ENCODE data around the gene SNRNP40. TPM values are rescaled to one million over a fixed set of nuclear protein-coding genes. Genes with fewer than 3 reads are reported as not detected.

Gene SNRNP40
- polyA plus RNA-seq, 3 donors: 25.6 to 56.4 (median 50.9) TPM

GRCh38 chr1:31230378-31230777 is 66.2 kb downstream of the SNRNP40 start:
- TF ChIP-seq CTCF (IDR thresholded peaks at IDR 0.05): no peak
- Histone ChIP-seq H4K20me1 (ENCODE audit: insufficient read depth, low read length) (no peaks in the 10 kb centered on the region), H3K27me3 (ENCODE audit: control insufficient read depth in 2 of 2, insufficient read depth in 2 of 2, low read length in 2 of 2) (peaks cover 0 to 10% of the 10 kb centered on the region in 2 donors), H3K4me1 (ENCODE audit: control insufficient read depth in 1 of 2, insufficient read depth in 2 of 2, low read length in 2 of 2) (no peaks in the 10 kb centered on the region), H3K4me2 (replicated peaks; ENCODE audit: extremely low read depth, low read length, poor library complexity, severe bottlenecking) (no peak overlapping the region), H3K79me2 (ENCODE audit: insufficient read depth, low read length) (no peaks in the 10 kb centered on the region), H3K4me3 (replicated peaks in 1 of 3; ENCODE audit: low read depth in 2 of 3, low read length in 3 of 3) (no peak overlapping the region), H3K36me3 (replicated peaks in 1 of 2; ENCODE audit: control insufficient read depth in 1 of 2, insufficient read depth in 2 of 2, low read length in 2 of 2) (no peaks in the 10 kb centered on the region), H3K9me3 (replicated peaks in 1 of 2; ENCODE audit: control insufficient read depth in 1 of 2, insufficient read depth in 1 of 2, low read length in 2 of 2) (no peaks in the 10 kb centered on the region), H2AFZ (ENCODE audit: insufficient read depth, low read depth, low read length, poor library complexity, severe bottlenecking) (no peak overlapping the region), H3K9ac (ENCODE audit: insufficient read depth, low read length, poor library complexity, severe bottlenecking) (no peak overlapping the region), H3K27ac (ENCODE audit: low read depth in 1 of 2, low read length in 2 of 2) (no peak overlapping the region)
- peaks cover 6 to 14% (median 6%) of the 10 kb centered on the region in 3 donors for H3K27me3 Mint-ChIP-seq (ENCODE audit: low read depth in 3 of 3)
- peaks cover 0 to 3% (median 0%) of the 10 kb centered on the region in 7 donors for H3K9me3 Mint-ChIP-seq
- no peak for DNase-seq
- intact Hi-C loops (cut with micrococcal nuclease): no loop called here
- WGBS (ENCODE audit: insufficient coverage): 76% methylated on average over 3 of the region's 3 CpGs
- no peak overlapping the region for H3K4me3 Mint-ChIP-seq
- no peaks in the 10 kb centered on the region for H3K36me3 Mint-ChIP-seq
- no peaks in the 10 kb centered on the region for H3K4me1 Mint-ChIP-seq
- H3K27ac Mint-ChIP-seq: no peak overlapping the region

DNA sequence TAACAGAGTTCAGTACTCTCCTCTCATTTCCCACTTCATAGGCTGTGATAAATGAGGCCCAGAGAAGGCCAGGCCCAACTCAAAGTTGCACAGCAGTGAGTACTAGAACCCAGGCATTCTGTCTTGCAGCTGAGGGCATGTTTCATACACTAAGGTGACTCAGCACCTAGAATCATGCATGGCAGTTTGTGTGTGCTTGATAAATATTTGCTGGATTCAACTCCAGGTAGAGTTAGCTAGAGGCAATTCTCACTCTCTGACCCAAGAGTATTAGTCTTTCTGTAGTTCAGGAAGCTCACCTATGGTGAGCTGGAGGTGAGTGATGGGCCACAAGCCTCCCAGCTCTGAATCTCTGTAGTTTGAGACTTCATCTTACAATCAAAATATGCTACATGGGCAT is 67.6 kb downstream of the SNRNP40 start:
- no peaks in the 10 kb centered on the region for H3K4me1 Mint-ChIP-seq
- H3K9me3 Mint-ChIP-seq: peaks cover 0 to 3% (median 0%) of the 10 kb centered on the region in 7 donors
- H3K36me3 Mint-ChIP-seq: no peaks in the 10 kb centered on the region
- peaks cover 0 to 10% (median 2%) of the 10 kb centered on the region in 3 donors for H3K27me3 Mint-ChIP-seq (ENCODE audit: low read depth in 3 of 3)
- Histone ChIP-seq H4K20me1 (ENCODE audit: insufficient read depth, low read length) (no peaks in the 10 kb centered on the region), H3K9ac (ENCODE audit: insufficient read depth, low read length, poor library complexity, severe bottlenecking) (no peak overlapping the region), H2AFZ (ENCODE audit: insufficient read depth, low read depth, low read length, poor library complexity, severe bottlenecking) (no peak overlapping the region), H3K4me1 (ENCODE audit: control insufficient read depth in 1 of 2, insufficient read depth in 2 of 2, low read length in 2 of 2) (no peaks in the 10 kb centered on the region), H3K4me2 (replicated peaks; ENCODE audit: extremely low read depth, low read length, poor library complexity, severe bottlenecking) (no peak overlapping the region), H3K36me3 (replicated peaks in 1 of 2; ENCODE audit: control insufficient read depth in 1 of 2, insufficient read depth in 2 of 2, low read length in 2 of 2) (no peaks in the 10 kb centered on the region), H3K27me3 (ENCODE audit: control insufficient read depth in 2 of 2, insufficient read depth in 2 of 2, low read length in 2 of 2) (peaks cover 0 to 2% of the 10 kb centered on the region in 2 donors), H3K4me3 (replicated peaks in 1 of 3; ENCODE audit: low read depth in 2 of 3, low read length in 3 of 3) (no peak overlapping the region), H3K9me3 (replicated peaks in 1 of 2; ENCODE audit: control insufficient read depth in 1 of 2, insufficient read depth in 1 of 2, low read length in 2 of 2) (no peaks in the 10 kb centered on the region), H3K27ac (ENCODE audit: low read depth in 1 of 2, low read length in 2 of 2) (no peak overlapping the region), H3K79me2 (ENCODE audit: insufficient read depth, low read length) (no peaks in the 10 kb centered on the region)
- H3K27ac Mint-ChIP-seq: no peak overlapping the region
- H3K4me3 Mint-ChIP-seq: no peak overlapping the region
- intact Hi-C loops (cut with micrococcal nuclease): no loop called here
- TF ChIP-seq CTCF (IDR thresholded peaks at IDR 0.05): no peak
- no peak for DNase-seq
